Fibroblast of lung (primary cell): ENCODE results near the gene PCSK1N. TPM values are rescaled to one million over a fixed set of nuclear protein-coding genes. Genes with fewer than 3 reads are reported as not detected.

ENCODE experiments used
- DNase-seq, 2 donors: peaks; one replicate each; pipeline versions ENCODE4 v3.0.0 to v3.0.0-alpha.2; 2010; ENCODE audit warnings: low read depth in 2 of 2
- H2AFZ ChIP-seq: 2 replicates; pipeline ENCODE4 v1.5.1; 2012; ENCODE audit warnings: low read length, control low read depth, inconsistent platforms
- H3K27ac ChIP-seq: 2 replicates; pipeline ENCODE4 v1.5.1; 2011; ENCODE audit warnings: low read length, control low read depth; ENCODE audit not compliant: insufficient read depth
- H3K27me3 ChIP-seq: 2 replicates; pipeline ENCODE4 v1.5.1; 2011; ENCODE audit warnings: mild to moderate bottlenecking, low read length; ENCODE audit not compliant: control insufficient read depth, insufficient read depth
- H3K36me3 ChIP-seq: 2 replicates; pipeline ENCODE4 v1.5.1; 2011; ENCODE audit warnings: low read length; ENCODE audit not compliant: control insufficient read depth, insufficient read depth
- H3K4me1 ChIP-seq: 2 replicates; pipeline ENCODE4 v1.5.1; 2011; ENCODE audit warnings: low read length; ENCODE audit not compliant: control insufficient read depth, insufficient read depth; ENCODE audit errors: extremely low read depth
- H3K4me2 ChIP-seq: 2 replicates; pipeline ENCODE4 v1.5.1; 2011; ENCODE audit warnings: low read length, control low read depth; ENCODE audit not compliant: insufficient read depth; ENCODE audit errors: extremely low read depth
- H3K4me3 ChIP-seq, 4 experiments: fragments of 200-600 bp in 1 of 4; sonication (generic) in 1 of 4; replicated peaks in 1 of 4; 2 replicates each; pipeline ENCODE4 v1.5.1; 2011 to 2016; ENCODE audit warnings: low read length in 4 of 4, low read depth in 3 of 4, mild to moderate bottlenecking in 3 of 4, control low read depth in 2 of 4, inconsistent platforms in 1 of 4, mixed read lengths in 1 of 4; ENCODE audit not compliant: insufficient read depth in 1 of 4; ENCODE audit errors: control extremely low read depth in 1 of 4
- H3K79me2 ChIP-seq: 2 replicates; pipeline ENCODE4 v1.5.1; 2012; ENCODE audit warnings: mild to moderate bottlenecking, low read length, inconsistent platforms; ENCODE audit not compliant: control insufficient read depth, insufficient read depth
- H3K9ac ChIP-seq: 2 replicates; pipeline ENCODE4 v1.5.1; 2011; ENCODE audit warnings: mild to moderate bottlenecking, low read length, control low read depth; ENCODE audit not compliant: insufficient read depth
- H3K9me3 ChIP-seq: 2 replicates; pipeline ENCODE4 v1.5.1; 2012; ENCODE audit warnings: low read depth, low read length; ENCODE audit not compliant: control insufficient read depth, insufficient read depth
- H4K20me1 ChIP-seq: 2 replicates; pipeline ENCODE4 v1.5.1; 2011; ENCODE audit warnings: low read length; ENCODE audit not compliant: control insufficient read depth, insufficient read depth; ENCODE audit errors: extremely low read depth
- CTCF ChIP-seq, 2 donors: IDR thresholded peaks in 1 of 2; conservative IDR thresholded peaks in 1 of 2; 1 replicate in 1 of 2; 2 replicates in 1 of 2; pipeline ENCODE4 v1.5.1; 2011 to 2012; ENCODE audit warnings: low read length in 2 of 2, control low read depth in 1 of 2, inconsistent platforms in 1 of 2, low read depth in 1 of 2, mild to moderate bottlenecking in 1 of 2
- EZH2 ChIP-seq: IDR thresholded peaks from 2 replicates; pipeline ENCODE4 v1.5.1; 2012; ENCODE audit warnings: low read length, control low read depth, mild to moderate bottlenecking; ENCODE audit errors: missing control alignments
- polyA plus RNA-seq, 2 donors: library from polyadenylated mRNA; depleted of rRNA in 1 of 2; stranded (reverse) in 1 of 2; unstranded in 1 of 2; fragments of >200 nt; gene quantifications; 2 replicates each; pipeline ENCODE4 v1.2.1, GENCODE V29; 2011 to 2012; ENCODE audit warnings: missing spikeins in 1 of 2
- total RNA-seq: library from RNA; depleted of rRNA; stranded (reverse); fragments of >200 nt; gene quantifications from 2 replicates; pipeline ENCODE4 v1.2.1, GENCODE V29; 2014

PCSK1N gene
- total and polyA plus RNA-seq, 2 donors (not counting 1 experiment from before 2014, with no cell fraction given), result 0.08 to 0.17 TPM

DNA sequence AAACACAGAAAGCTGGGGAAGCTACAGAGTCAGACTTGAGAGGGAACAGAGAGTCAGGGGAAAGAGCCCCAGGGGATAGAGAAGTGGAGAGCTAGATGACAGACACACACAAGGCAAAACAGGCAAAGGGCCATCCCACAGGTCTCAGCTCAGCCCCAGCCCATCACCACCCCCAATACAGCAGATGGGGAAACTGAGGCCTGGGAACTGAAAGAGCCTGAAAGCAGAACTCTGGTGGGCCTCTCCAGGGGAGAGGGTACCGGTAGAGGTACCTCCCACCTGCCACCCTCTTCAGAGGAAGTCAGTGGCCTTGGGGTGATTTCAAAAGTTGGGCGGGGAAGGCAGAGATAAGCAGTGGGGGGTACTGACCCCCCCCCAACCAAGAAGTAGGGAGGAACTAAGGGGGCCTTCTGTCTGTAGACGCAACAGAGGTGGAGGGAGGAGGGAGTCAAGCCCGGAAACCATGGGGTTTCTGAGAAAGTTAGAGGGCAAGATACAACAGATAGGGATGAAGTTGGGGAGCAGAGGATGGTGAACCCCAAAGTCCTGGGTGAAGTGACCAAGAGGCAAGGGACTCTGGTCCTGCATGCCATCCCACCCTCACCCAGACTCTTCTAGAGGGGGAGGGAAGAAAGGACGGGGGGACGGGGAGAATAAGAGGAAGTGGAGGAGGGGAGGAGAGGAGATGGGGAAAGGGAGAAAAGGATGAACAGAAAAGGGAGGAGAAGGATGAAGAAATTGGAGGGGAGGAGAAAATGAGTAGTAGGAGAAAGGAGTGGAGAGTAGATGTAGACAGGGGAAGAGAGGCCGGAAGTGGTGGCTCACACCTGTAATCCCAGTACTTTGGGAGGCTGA is 45.8 kb downstream of the PCSK1N start:
- Histone ChIP-seq H3K9ac (no peak overlapping the region), H3K4me2 (no peak overlapping the region), H3K79me2 (no peaks in the 10 kb centered on the region), H3K9me3 (no peaks in the 10 kb centered on the region), H3K27ac (no peak overlapping the region), H3K4me1 (no peaks in the 10 kb centered on the region), H2AFZ (no peak overlapping the region), H3K4me3 (no peak overlapping the region), H4K20me1 (no peaks in the 10 kb centered on the region), H3K36me3 (no peaks in the 10 kb centered on the region), H3K27me3 (no peaks in the 10 kb centered on the region)
- TF ChIP-seq CTCF (conservative IDR thresholded peaks at IDR 0.05 in 1 of 2, IDR thresholded peaks at IDR 0.05 in 1 of 2; ENCODE audit: low read depth in 1 of 2, low read length in 2 of 2) (no peak), EZH2 (no peak)
- DNase-seq, result no peak

DNA sequence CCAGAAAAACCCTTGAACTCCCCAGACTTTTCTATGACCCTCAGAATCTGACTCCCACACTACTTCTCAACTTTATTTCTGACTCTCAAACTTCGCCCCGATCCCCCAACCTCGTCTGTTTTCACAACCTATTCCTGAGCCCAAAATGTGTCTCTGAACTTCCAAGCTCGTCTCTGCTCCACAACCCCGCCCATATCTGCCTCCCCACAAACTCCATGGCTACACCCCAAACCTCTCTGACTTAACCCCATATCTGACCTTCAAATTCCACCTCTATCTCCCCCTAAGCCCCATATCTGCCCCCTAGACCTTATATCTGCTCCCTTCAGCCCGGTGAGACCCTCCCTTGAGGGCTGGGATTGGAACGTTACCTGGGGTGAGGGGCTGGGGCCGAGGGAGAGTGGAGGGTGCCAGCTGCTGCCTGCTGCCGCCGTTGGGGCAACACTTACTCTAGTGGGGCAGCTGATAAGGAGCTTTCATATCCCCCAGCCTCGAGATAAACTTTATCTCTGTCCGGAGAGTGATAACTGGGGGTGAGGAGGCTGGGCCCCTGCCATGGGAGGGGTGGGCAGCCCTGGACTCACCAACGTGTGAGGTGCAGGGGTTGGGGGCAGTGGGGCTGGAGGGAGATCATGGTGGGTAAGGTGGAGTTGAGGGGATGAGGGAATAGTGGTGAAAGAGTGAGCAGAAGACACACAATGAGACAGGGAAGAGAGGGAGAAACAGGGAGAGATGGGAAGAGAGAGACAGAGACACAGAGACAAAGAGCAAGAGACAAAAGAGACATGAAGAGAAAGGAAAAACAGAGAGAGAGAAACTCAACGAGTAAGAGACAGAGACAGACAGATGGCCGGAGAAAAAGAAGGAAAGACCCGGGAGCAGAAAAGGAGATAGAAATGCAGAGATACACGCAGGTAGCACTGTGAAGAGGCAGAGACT is 47.6 kb downstream of the PCSK1N start:
- no peaks in the 10 kb centered on the region for H3K4me1 ChIP-seq
- H3K4me3 ChIP-seq, result no peak overlapping the region
- H2AFZ ChIP-seq, result no peak overlapping the region
- H3K36me3 ChIP-seq, result no peaks in the 10 kb centered on the region
- no peaks in the 10 kb centered on the region for H4K20me1 ChIP-seq
- no peak overlapping the region for H3K27ac ChIP-seq
- no peak for DNase-seq
- H3K4me2 ChIP-seq, result no peak overlapping the region
- no peak overlapping the region for H3K9ac ChIP-seq
- TF ChIP-seq EZH2, result no peak
- no peak for TF ChIP-seq CTCF (conservative IDR thresholded peaks at IDR 0.05 in 1 of 2, IDR thresholded peaks at IDR 0.05 in 1 of 2; ENCODE audit: low read depth in 1 of 2, low read length in 2 of 2)
- H3K27me3 ChIP-seq, result no peaks in the 10 kb centered on the region
- H3K9me3 ChIP-seq, result no peaks in the 10 kb centered on the region
- no peaks in the 10 kb centered on the region for H3K79me2 ChIP-seq

DNA sequence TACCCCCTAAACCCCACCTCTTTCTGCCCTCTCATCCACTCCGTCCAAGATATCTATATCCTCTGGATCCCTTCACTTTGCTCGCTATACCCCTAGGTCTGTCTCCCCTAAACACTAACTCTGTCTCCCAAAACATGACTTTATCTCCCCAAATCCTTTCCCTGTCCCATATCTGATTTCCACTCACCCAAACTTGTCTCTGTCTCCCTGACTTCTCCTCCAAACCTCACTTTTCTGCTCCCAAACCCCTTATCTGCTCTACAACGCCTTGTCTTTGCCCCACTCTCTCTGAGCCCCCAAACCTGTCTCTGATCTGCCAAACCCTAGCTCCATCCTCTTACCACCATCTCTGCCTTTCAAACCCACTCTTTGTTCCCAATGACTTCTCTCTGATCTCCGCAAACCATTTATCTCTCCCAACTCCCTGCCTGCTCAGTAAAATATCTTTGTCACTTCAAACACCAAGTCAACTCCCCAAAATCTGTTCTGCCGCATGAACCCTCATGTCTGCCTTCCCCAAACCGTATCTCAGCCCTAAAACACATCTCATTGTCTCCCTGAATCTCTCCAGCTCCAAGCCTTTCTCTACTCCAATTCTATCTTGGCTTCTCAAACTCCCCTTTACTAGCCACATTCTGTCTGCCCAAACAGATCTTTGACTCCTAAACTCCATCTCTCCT is 48.4 kb downstream of the PCSK1N start:
- H3K4me3 ChIP-seq, result no peak overlapping the region
- TF ChIP-seq EZH2 (no peak), CTCF (conservative IDR thresholded peaks at IDR 0.05 in 1 of 2, IDR thresholded peaks at IDR 0.05 in 1 of 2; ENCODE audit: low read depth in 1 of 2, low read length in 2 of 2) (no peak)
- no peaks in the 10 kb centered on the region for H3K4me1 ChIP-seq
- H2AFZ ChIP-seq, result no peak overlapping the region
- H3K79me2 ChIP-seq, result no peaks in the 10 kb centered on the region
- H3K27me3 ChIP-seq, result no peaks in the 10 kb centered on the region
- H3K9ac ChIP-seq, result no peak overlapping the region
- H3K9me3 ChIP-seq, result no peaks in the 10 kb centered on the region
- no peak for DNase-seq
- H3K27ac ChIP-seq, result no peak overlapping the region
- H3K36me3 ChIP-seq, result no peaks in the 10 kb centered on the region
- H4K20me1 ChIP-seq, result no peaks in the 10 kb centered on the region
- H3K4me2 ChIP-seq, result no peak overlapping the region
